Astrocyte (in vitro differentiated cells and primary cell): ENCODE data around the gene PCYT1B. TPM values are rescaled to one million over a fixed set of nuclear protein-coding genes. Genes with fewer than 3 reads are reported as not detected.

Experiments
- DNase-seq: peaks from one replicate; pipeline ENCODE4 v3.0.0-alpha.2; 2010; ENCODE audit warnings: low read depth
- FAIRE-seq: peaks from 2 replicates; lab custom pipeline; 2011; peaks lifted over from hg19 to GRCh38; lab: Jason Lieb, UNC
- H2AFZ ChIP-seq: 2 replicates; pipeline ENCODE4 v1.6.0; 2012; ENCODE audit warnings: low read depth, low read length, inconsistent platforms
- H3K27ac ChIP-seq: 2 replicates; pipeline ENCODE4 v1.5.1; 2011; ENCODE audit warnings: low read depth, low read length, inconsistent platforms
- H3K27me3 ChIP-seq: 2 replicates; pipeline ENCODE4 v1.6.0; 2011; ENCODE audit warnings: low read length, inconsistent platforms; ENCODE audit not compliant: insufficient read depth
- H3K36me3 ChIP-seq: 2 replicates; pipeline ENCODE4 v1.5.1; 2011; ENCODE audit warnings: low read length, inconsistent platforms; ENCODE audit not compliant: insufficient read depth
- H3K4me1 ChIP-seq: 2 replicates; pipeline ENCODE4 v1.5.1; 2011; ENCODE audit warnings: low read length, inconsistent platforms; ENCODE audit not compliant: insufficient read depth
- H3K4me2 ChIP-seq: 2 replicates; pipeline ENCODE4 v1.6.0; 2012; ENCODE audit warnings: low read length, inconsistent platforms
- H3K4me3 ChIP-seq: 2 replicates; pipeline ENCODE4 v1.5.1; 2011; ENCODE audit warnings: low read depth, mild to moderate bottlenecking, low read length, inconsistent platforms; ENCODE audit not compliant: insufficient read depth
- H3K79me2 ChIP-seq: 2 replicates; pipeline ENCODE4 v1.6.0; 2012; ENCODE audit warnings: mild to moderate bottlenecking, low read length, inconsistent platforms; ENCODE audit not compliant: insufficient read depth
- H3K9ac ChIP-seq: 2 replicates; pipeline ENCODE4 v1.6.0; 2012; ENCODE audit warnings: mild to moderate bottlenecking, low read length, inconsistent platforms
- H3K9me3 ChIP-seq: 2 replicates; pipeline ENCODE4 v1.5.1; 2012; ENCODE audit warnings: low read depth, mild to moderate bottlenecking, low read length, inconsistent platforms; ENCODE audit not compliant: insufficient read depth
- H4K20me1 ChIP-seq: 2 replicates; pipeline ENCODE4 v1.6.0; 2012; ENCODE audit warnings: low read length, inconsistent platforms; ENCODE audit not compliant: insufficient read depth
- H3K27ac Mint-ChIP-seq: one replicate; pipeline ENCODE4 v1.8.0; 2021; ENCODE audit warnings: mild to moderate bottlenecking, mixed read lengths; ENCODE audit not compliant: unreplicated experiment
- H3K27me3 Mint-ChIP-seq: one replicate; pipeline ENCODE4 v1.8.0; 2021; ENCODE audit warnings: low read depth, mixed read lengths; ENCODE audit not compliant: unreplicated experiment
- H3K36me3 Mint-ChIP-seq: one replicate; pipeline ENCODE4 v1.8.0; 2021; ENCODE audit warnings: low read depth, mixed read lengths; ENCODE audit not compliant: unreplicated experiment
- H3K4me1 Mint-ChIP-seq: one replicate; pipeline ENCODE4 v1.8.0; 2021; ENCODE audit warnings: low read depth, mixed read lengths; ENCODE audit not compliant: unreplicated experiment
- H3K4me3 Mint-ChIP-seq: one replicate; pipeline ENCODE4 v1.8.0; 2021; ENCODE audit warnings: mild to moderate bottlenecking, moderate library complexity, mixed read lengths; ENCODE audit not compliant: unreplicated experiment
- H3K9me3 Mint-ChIP-seq: one replicate; pipeline ENCODE4 v1.8.0; 2021; ENCODE audit warnings: mild to moderate bottlenecking, mixed read lengths; ENCODE audit not compliant: unreplicated experiment
- CTCF ChIP-seq: IDR thresholded peaks from 2 replicates; pipeline ENCODE4 v1.5.1; 2011; ENCODE audit warnings: low read depth, mild to moderate bottlenecking, inconsistent platforms, low read length, moderate library complexity; ENCODE audit not compliant: insufficient read depth
- EZH2 ChIP-seq: IDR thresholded peaks from 2 replicates; pipeline ENCODE4 v1.6.1; 2012; ENCODE audit warnings: mild to moderate bottlenecking, low read length, inconsistent platforms; ENCODE audit not compliant: insufficient read depth
- total RNA-seq: library from RNA; stranded (reverse); gene quantifications from 2 replicates; pipeline ENCODE4 v1.2.1, GENCODE V29; 2021

Gene PCYT1B
- total RNA-seq, 1 donor from 2014 or later = 5.6 TPM

- no peak for DNase-seq
- Histone ChIP-seq H3K4me2 (no peak overlapping the region), H3K4me1 (no peaks in the 10 kb centered on the region), H3K27ac (no peak overlapping the region), H3K9me3 (no peaks in the 10 kb centered on the region), H2AFZ (no peak overlapping the region), H3K9ac (no peak overlapping the region), H3K4me3 (no peak overlapping the region), H3K36me3 (no peaks in the 10 kb centered on the region), H3K27me3 (no peaks in the 10 kb centered on the region), H4K20me1 (no peaks in the 10 kb centered on the region), H3K79me2 (no peaks in the 10 kb centered on the region)
- FAIRE-seq = no peak
- Mint-ChIP-seq H3K4me1 (no peaks in the 10 kb centered on the region), H3K36me3 (no peaks in the 10 kb centered on the region), H3K9me3 (no peaks in the 10 kb centered on the region), H3K27ac (no peak overlapping the region), H3K27me3 (no peaks in the 10 kb centered on the region), H3K4me3 (no peak overlapping the region)
- no peak for TF ChIP-seq EZH2
- TF ChIP-seq CTCF = no peak
Observed at GRCh38 chrX:24567169-24567568, 80.0 kb downstream of the PCYT1B start.

GRCh38 chrX:24566240-24566639 lies 80.9 kb downstream of the PCYT1B start:
- Histone ChIP-seq H3K27ac (no peak overlapping the region), H3K4me2 (no peak overlapping the region), H3K9me3 (no peaks in the 10 kb centered on the region), H3K36me3 (no peaks in the 10 kb centered on the region), H3K4me1 (no peaks in the 10 kb centered on the region), H3K4me3 (no peak overlapping the region), H3K27me3 (no peaks in the 10 kb centered on the region), H4K20me1 (no peaks in the 10 kb centered on the region), H3K9ac (no peak overlapping the region), H3K79me2 (no peaks in the 10 kb centered on the region), H2AFZ (no peak overlapping the region)
- Mint-ChIP-seq H3K4me1 (no peaks in the 10 kb centered on the region), H3K27me3 (no peaks in the 10 kb centered on the region), H3K4me3 (no peak overlapping the region), H3K27ac (no peak overlapping the region), H3K36me3 (no peaks in the 10 kb centered on the region), H3K9me3 (no peaks in the 10 kb centered on the region)
- DNase-seq (no peak), FAIRE-seq (no peak)
- TF ChIP-seq CTCF (no peak), EZH2 (no peak)

GRCh38 chrX:24563291-24564010 lies 83.7 kb downstream of the PCYT1B start:
- FAIRE-seq = no peak

More at GRCh38 chrX:24563291-24564010, 83.7 kb downstream of the PCYT1B start:
- H3K27me3 Mint-ChIP-seq = no peaks in the 10 kb centered on the region
- Histone ChIP-seq H3K36me3 (no peaks in the 10 kb centered on the region), H3K4me3 (no peak overlapping the region), H3K4me1 (no peaks in the 10 kb centered on the region), H3K4me2 (no peak overlapping the region), H3K27ac (no peak overlapping the region), H2AFZ (no peak overlapping the region), H3K27me3 (no peaks in the 10 kb centered on the region), H3K9ac (no peak overlapping the region), H3K79me2 (no peaks in the 10 kb centered on the region), H3K9me3 (no peaks in the 10 kb centered on the region), H4K20me1 (no peaks in the 10 kb centered on the region)
- TF ChIP-seq CTCF (no peak), EZH2 (no peak)
- no peaks in the 10 kb centered on the region for H3K9me3 Mint-ChIP-seq
- no peaks in the 10 kb centered on the region for H3K36me3 Mint-ChIP-seq
- H3K4me3 Mint-ChIP-seq = no peak overlapping the region
- H3K4me1 Mint-ChIP-seq = no peaks in the 10 kb centered on the region
- no peak for DNase-seq
- no peak overlapping the region for H3K27ac Mint-ChIP-seq
